GM12878 (cell line): ENCODE data around the gene RBM19. TPM values are rescaled to one million over a fixed set of nuclear protein-coding genes. Genes with fewer than 3 reads are reported as not detected.

Experiments
- ATAC-seq: fragments of 200-7000 bp; cut with Tn5 transposase; 3 replicates; pipeline ENCODE4 v1.9.1; 2020; ENCODE audit warnings: mild to moderate bottlenecking, moderate library complexity
- BruUV-seq: library from RNA; stranded (reverse); fragments of 400-500 nt; replicated peaks from 2 replicates; lab custom pipeline; 2021; lab: Mats Ljungman, UMichigan
- CTCF ChIA-PET: fragments of 300-600 bp; sonication (Branson Sonifier 250); formaldehyde crosslinking; extraction: SDS; loops from one replicate; lab custom pipeline; 2021; ENCODE audit warnings: inconsistent platforms; lab: Yijun Ruan, JAX
- POLR2A ChIA-PET: fragments of 350-600 bp; formaldehyde crosslinking; extraction: SDS; loops from one replicate; lab custom pipeline; 2021; ENCODE audit warnings: inconsistent platforms; lab: Charles Lee
- RAD21 ChIA-PET: fragments of 300-600 bp; sonication (Branson Sonifier 250); formaldehyde crosslinking; loops from one replicate; lab custom pipeline; 2023; ENCODE audit warnings: antibody characterized with exemption; ENCODE audit not compliant: unreplicated experiment; lab: Charles Lee
- SMC1A ChIA-PET: fragments of 300-600 bp; sonication (Branson Sonifier 250); formaldehyde crosslinking; loops from one replicate; lab custom pipeline; 2023; ENCODE audit not compliant: unreplicated experiment, uncharacterized antibody; lab: Charles Lee
- DNase-seq: peaks from one replicate; pipeline ENCODE4 v3.0.0-alpha.2; 2011; ENCODE audit warnings: low read depth, low spot score
- FAIRE-seq: peaks from 3 replicates; lab custom pipeline; 2011; peaks lifted over from hg19 to GRCh38; lab: Jason Lieb, UNC
- H2AFZ ChIP-seq: 2 replicates; pipeline ENCODE4 v1.6.0; 2011; ENCODE audit warnings: low read depth, low read length, control low read depth; ENCODE audit not compliant: control insufficient read depth
- H3K27ac ChIP-seq: 2 replicates; pipeline ENCODE4 v1.5.1; 2011; ENCODE audit warnings: control low read depth; ENCODE audit not compliant: control insufficient read depth, insufficient read depth
- H3K27me3 ChIP-seq, 2 experiments: replicated peaks in 1 of 2; 2 replicates each; pipeline versions ENCODE4 v1.6.0 to v1.6.1; 2011; ENCODE audit warnings: low read length in 1 of 2; ENCODE audit not compliant: control insufficient read depth in 2 of 2, insufficient read depth in 2 of 2
- H3K36me3 ChIP-seq, 2 experiments: 2 replicates each; pipeline ENCODE4 v1.5.1; 2011; ENCODE audit warnings: low read length in 1 of 2; ENCODE audit not compliant: control insufficient read depth in 2 of 2, insufficient read depth in 2 of 2
- H3K4me1 ChIP-seq: 2 replicates; pipeline ENCODE4 v1.6.1; 2011; ENCODE audit warnings: mild to moderate bottlenecking, low read length, moderate library complexity, mixed read lengths; ENCODE audit not compliant: control insufficient read depth, insufficient read depth
- H3K4me2 ChIP-seq: 2 replicates; pipeline ENCODE4 v1.6.0; 2011; ENCODE audit warnings: control low read depth; ENCODE audit not compliant: control insufficient read depth, insufficient read depth
- H3K4me3 ChIP-seq: fragments of 200-600 bp; sonication (generic); 2 replicates; pipeline ENCODE4 v1.5.1; 2016
- H3K79me2 ChIP-seq: 2 replicates; pipeline ENCODE4 v1.6.0; 2011; ENCODE audit warnings: low read length; ENCODE audit not compliant: control insufficient read depth, insufficient read depth
- H3K9ac ChIP-seq: 2 replicates; pipeline ENCODE4 v1.8.0; 2011; ENCODE audit warnings: low read length, control low read depth, mixed read lengths; ENCODE audit not compliant: control insufficient read depth, insufficient read depth
- H3K9me3 ChIP-seq: replicated peaks from 3 replicates; pipeline ENCODE4 v1.5.1; 2011; ENCODE audit warnings: mild to moderate bottlenecking, low read length; ENCODE audit not compliant: control insufficient read depth, insufficient read depth
- H4K20me1 ChIP-seq: 2 replicates; pipeline ENCODE4 v1.6.0; 2011; ENCODE audit not compliant: control insufficient read depth, insufficient read depth
- ATF2 ChIP-seq: IDR thresholded peaks from 2 replicates; pipeline ENCODE4 v1.6.1; 2012; ENCODE audit warnings: low read length, inconsistent platforms
- JUND ChIP-seq: IDR thresholded peaks from 2 replicates; pipeline ENCODE4 v1.6.1; 2012; ENCODE audit warnings: low read depth, mild to moderate bottlenecking, low read length, improper control_type of control experiment, moderate library complexity
- KAT2A ChIP-seq: conservative IDR thresholded peaks from 2 replicates; pipeline ENCODE4 v1.6.1; 2011; ENCODE audit warnings: low read depth, low read length; ENCODE audit not compliant: control insufficient read depth
- KDM1A ChIP-seq: fragments of 200-600 bp; sonication (generic); IDR thresholded peaks from 2 replicates; pipeline ENCODE4 v1.6.1; 2016; ENCODE audit warnings: borderline replicate concordance
- NR2C2 ChIP-seq: IDR thresholded peaks from 2 replicates; pipeline ENCODE4 v1.6.1; 2011; ENCODE audit warnings: borderline replicate concordance, low read depth; ENCODE audit not compliant: control insufficient read depth, insufficient read length
- NRF1 ChIP-seq: conservative IDR thresholded peaks from 2 replicates; pipeline ENCODE4 v1.6.1; 2011; ENCODE audit warnings: mild to moderate bottlenecking, low read depth, low read length, improper control_type of control experiment
- RAD51 ChIP-seq: fragments of 450-650 bp; IDR thresholded peaks from 2 replicates; pipeline ENCODE4 v1.6.1; 2016; ENCODE audit warnings: moderate library complexity, mild to moderate bottlenecking, inconsistent platforms
- WGBS: methylation state at CpG from one replicate; pipeline ENCODE4 v1.1.6; 2016; ENCODE audit warnings: low lambda C conversion rate; ENCODE audit not compliant: insufficient replicate concordance, insufficient coverage; ENCODE audit errors: missing lambda C conversion rate; 5-methylcytosine and 5-hydroxymethylcytosine counted together
- in situ Hi-C: fragments of 300-500 bp; cut with MboI; formaldehyde crosslinking; loops from 9 replicates; pipeline ENCODE4 v1.14.3; 2018; ENCODE audit warnings: mixed read lengths
- intact Hi-C: fragments of 100-400 bp; cut with micrococcal nuclease; formaldehyde crosslinking; loops from one replicate; pipeline ENCODE4 v1.14.2; 2022; ENCODE audit not compliant: unreplicated experiment
- polyA plus RNA-seq, 11 experiments: library from polyadenylated mRNA; depleted of rRNA in 4 of 11; unstranded in 6 of 11; stranded (reverse) in 5 of 11; fragments of >200 nt; fragmentation: Nextera tagmentation in 4 of 11; fragmentation: Illumina TruSeq in 1 of 11; extraction: Ambion mirVana in 4 of 11; extraction: Trizol in 1 of 11; gene quantifications; 1 replicate in 1 of 11; 2 replicates in 10 of 11; pipeline versions ENCODE4 v1.2.1 to v1.2.3, GENCODE V29; 2011 to 2016; ENCODE audit warnings: inconsistent platforms in 2 of 11, missing spikeins in 2 of 11, low read depth in 1 of 11
- total RNA-seq, 4 experiments: library from RNA; depleted of rRNA in 3 of 4; stranded (reverse); fragments of >200 nt in 3 of 4; fragmentation: Illumina TruSeq in 1 of 4; extraction: Trizol in 1 of 4; gene quantifications; 2 replicates each; pipeline versions ENCODE4 v1.2.1 to v1.2.3, GENCODE V29; 2013 to 2021
- TF ChIP-seq, protein P1 (sequence below): fragments of 450-650 bp; IDR thresholded peaks from 2 replicates; pipeline ENCODE4 v1.6.1; 2017; ENCODE audit warnings: mild to moderate bottlenecking, moderate library complexity

Gene RBM19
- total and polyA plus RNA-seq, 10 of the 15 experiments (the other 5 are each of a cell fraction or from before 2014, with no cell fraction given): 4.2 to 42.9 (median 28.4) TPM

GRCh38 chr12:113934060-113934814, 31.9 kb downstream of the RBM19 start (continued):
- TF ChIP-seq ATF2: no peak
- TF ChIP-seq, all 136 proteins: peak for 0

DNA sequence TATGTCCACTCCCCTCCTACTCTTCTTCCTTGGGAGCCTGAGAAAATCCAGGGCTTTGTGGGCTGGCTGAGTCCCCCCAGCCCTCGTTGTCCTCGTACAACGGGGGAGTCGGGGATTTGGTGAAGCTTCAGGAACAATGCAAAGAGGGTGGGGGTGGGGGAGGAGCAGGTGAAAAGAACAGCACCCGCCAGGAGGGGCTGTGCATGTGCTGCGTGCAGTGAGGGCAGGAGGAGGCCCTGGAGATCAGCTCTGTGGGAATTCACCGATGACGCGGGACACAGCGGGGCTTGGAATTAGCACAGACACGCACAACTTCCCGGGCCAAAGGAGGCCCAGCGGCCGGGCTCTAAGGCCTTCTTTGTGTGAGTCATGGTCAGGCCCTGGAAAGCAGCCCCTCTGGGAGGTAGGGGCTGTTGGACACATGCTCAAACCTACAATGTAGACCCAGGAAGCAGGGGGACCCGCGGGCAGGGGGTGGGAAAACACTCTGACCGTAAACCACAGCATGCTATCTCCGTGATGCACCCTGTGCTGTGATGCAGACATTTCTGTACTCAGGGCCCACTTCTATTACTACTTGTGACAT, 32.8 kb downstream of the RBM19 start:
- Histone ChIP-seq H3K9ac (no peak overlapping the region), H3K4me3 (no peak overlapping the region), H3K27ac (no peak overlapping the region), H3K9me3 (no peaks in the 10 kb centered on the region), H2AFZ (no peak overlapping the region), H3K27me3 (no peaks in the 10 kb centered on the region), H4K20me1 (no peaks in the 10 kb centered on the region), H3K4me2 (no peak overlapping the region), H3K79me2 (no peaks in the 10 kb centered on the region), H3K36me3 (peaks cover 0 to 2% of the 10 kb centered on the region in 2 experiments; a peak in 3 of 4 replicates), H3K4me1 (no peaks in the 10 kb centered on the region)
- SMC1A ChIA-PET: no interaction called here
- in situ Hi-C loops: no loop called here
- CTCF ChIA-PET: no interaction called here
- POLR2A ChIA-PET: no interaction called here
- DNase-seq (no peak), FAIRE-seq (no peak), ATAC-seq (no peak)
- intact Hi-C loops: no loop called here
- RAD21 ChIA-PET: no interaction called here
- BruUV-seq: no TSS peak
- WGBS: 99% methylated on average over 18 of the region's 18 CpGs
- TF ChIP-seq RAD51 (no peak), KAT2A (no peak), NR2C2 (no peak), JUND (no peak), NRF1 (no peak), KDM1A (no peak)
- TF ChIP-seq, protein P1, sequence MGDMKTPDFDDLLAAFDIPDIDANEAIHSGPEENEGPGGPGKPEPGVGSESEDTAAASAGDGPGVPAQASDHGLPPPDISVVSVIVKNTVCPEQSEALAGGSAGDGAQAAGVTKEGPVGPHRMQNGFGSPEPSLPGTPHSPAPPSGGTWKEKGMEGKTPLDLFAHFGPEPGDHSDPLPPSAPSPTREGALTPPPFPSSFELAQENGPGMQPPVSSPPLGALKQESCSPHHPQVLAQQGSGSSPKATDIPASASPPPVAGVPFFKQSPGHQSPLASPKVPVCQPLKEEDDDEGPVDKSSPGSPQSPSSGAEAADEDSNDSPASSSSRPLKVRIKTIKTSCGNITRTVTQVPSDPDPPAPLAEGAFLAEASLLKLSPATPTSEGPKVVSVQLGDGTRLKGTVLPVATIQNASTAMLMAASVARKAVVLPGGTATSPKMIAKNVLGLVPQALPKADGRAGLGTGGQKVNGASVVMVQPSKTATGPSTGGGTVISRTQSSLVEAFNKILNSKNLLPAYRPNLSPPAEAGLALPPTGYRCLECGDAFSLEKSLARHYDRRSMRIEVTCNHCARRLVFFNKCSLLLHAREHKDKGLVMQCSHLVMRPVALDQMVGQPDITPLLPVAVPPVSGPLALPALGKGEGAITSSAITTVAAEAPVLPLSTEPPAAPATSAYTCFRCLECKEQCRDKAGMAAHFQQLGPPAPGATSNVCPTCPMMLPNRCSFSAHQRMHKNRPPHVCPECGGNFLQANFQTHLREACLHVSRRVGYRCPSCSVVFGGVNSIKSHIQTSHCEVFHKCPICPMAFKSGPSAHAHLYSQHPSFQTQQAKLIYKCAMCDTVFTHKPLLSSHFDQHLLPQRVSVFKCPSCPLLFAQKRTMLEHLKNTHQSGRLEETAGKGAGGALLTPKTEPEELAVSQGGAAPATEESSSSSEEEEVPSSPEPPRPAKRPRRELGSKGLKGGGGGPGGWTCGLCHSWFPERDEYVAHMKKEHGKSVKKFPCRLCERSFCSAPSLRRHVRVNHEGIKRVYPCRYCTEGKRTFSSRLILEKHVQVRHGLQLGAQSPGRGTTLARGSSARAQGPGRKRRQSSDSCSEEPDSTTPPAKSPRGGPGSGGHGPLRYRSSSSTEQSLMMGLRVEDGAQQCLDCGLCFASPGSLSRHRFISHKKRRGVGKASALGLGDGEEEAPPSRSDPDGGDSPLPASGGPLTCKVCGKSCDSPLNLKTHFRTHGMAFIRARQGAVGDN: no peak
- TF ChIP-seq, all 136 proteins: peak for 0
